Mesothelial cell of epicardium (in vitro differentiated cells): ENCODE results near the gene CAMTA1. TPM values are rescaled to one million over a fixed set of nuclear protein-coding genes. Genes with fewer than 3 reads are reported as not detected.

ENCODE experiments used
- DNase-seq, 2 experiments: peaks; one replicate each; pipeline ENCODE4 v3.0.0; 2021; ENCODE audit warnings: low spot score in 2 of 2; ENCODE audit not compliant: unreplicated experiment in 2 of 2
- H3K27ac Mint-ChIP-seq: 2 replicates; pipeline ENCODE4 v1.8.0; 2021; ENCODE audit warnings: mixed read lengths
- H3K27me3 Mint-ChIP-seq: 2 replicates; pipeline ENCODE4 v1.8.0; 2021; ENCODE audit warnings: low read depth, mixed read lengths
- H3K36me3 Mint-ChIP-seq: 2 replicates; pipeline ENCODE4 v1.8.0; 2021; ENCODE audit warnings: mixed read lengths
- H3K4me1 Mint-ChIP-seq: 2 replicates; pipeline ENCODE4 v1.8.0; 2021; ENCODE audit warnings: mixed read lengths
- H3K4me3 Mint-ChIP-seq: 2 replicates; pipeline ENCODE4 v1.8.0; 2021; ENCODE audit warnings: mild to moderate bottlenecking, moderate library complexity, mixed read lengths
- H3K9me3 Mint-ChIP-seq: 2 replicates; pipeline ENCODE4 v1.8.0; 2021; ENCODE audit warnings: mixed read lengths
- CTCF ChIP-seq: fragments of 200-600 bp; sonication (generic); IDR thresholded peaks from one replicate; pipeline ENCODE4 v1.5.0; 2021; ENCODE audit warnings: antibody characterized with exemption; ENCODE audit not compliant: unreplicated experiment
- total RNA-seq: library from RNA; stranded (reverse); gene quantifications from 3 replicates; pipeline ENCODE4 v1.2.1, GENCODE V29; 2021

The CAMTA1 gene
- total RNA-seq, 1 donor from 2014 or later = 70.4 TPM

GRCh38 chr1:7438396-7438785 is 653.1 kb downstream of the CAMTA1 start:
- H3K36me3 Mint-ChIP-seq = no peaks in the 10 kb centered on the region
- H3K27ac Mint-ChIP-seq = no peak overlapping the region
- no peak for DNase-seq
- H3K9me3 Mint-ChIP-seq = no peaks in the 10 kb centered on the region
- H3K4me1 Mint-ChIP-seq = no peaks in the 10 kb centered on the region
- no peak for TF ChIP-seq CTCF
- H3K27me3 Mint-ChIP-seq = no peaks in the 10 kb centered on the region
- H3K4me3 Mint-ChIP-seq = no peak overlapping the region

- TF ChIP-seq CTCF = no peak
- H3K36me3 Mint-ChIP-seq = no peaks in the 10 kb centered on the region
- H3K27ac Mint-ChIP-seq = no peak overlapping the region
- no peaks in the 10 kb centered on the region for H3K27me3 Mint-ChIP-seq
- no peak for DNase-seq
- H3K4me1 Mint-ChIP-seq = peaks cover 2% of the 10 kb centered on the region
- H3K9me3 Mint-ChIP-seq = no peaks in the 10 kb centered on the region
- H3K4me3 Mint-ChIP-seq = no peak overlapping the region
Measured at GRCh38 chr1:7438921-7439655, 653.8 kb downstream of the CAMTA1 start.

- Mint-ChIP-seq H3K27ac (no peak overlapping the region), H3K4me3 (no peak overlapping the region), H3K4me1 (peaks cover 6% of the 10 kb centered on the region), H3K36me3 (no peaks in the 10 kb centered on the region), H3K27me3 (no peaks in the 10 kb centered on the region), H3K9me3 (no peaks in the 10 kb centered on the region)
- DNase-seq = no peak
- TF ChIP-seq CTCF = no peak
Measured at GRCh38 chr1:7440154-7440553, 654.9 kb downstream of the CAMTA1 start.

- Mint-ChIP-seq H3K4me1 (peaks cover 6% of the 10 kb centered on the region), H3K4me3 (no peak overlapping the region), H3K27ac (no peak overlapping the region), H3K36me3 (no peaks in the 10 kb centered on the region), H3K27me3 (no peaks in the 10 kb centered on the region), H3K9me3 (no peaks in the 10 kb centered on the region)
- TF ChIP-seq CTCF = no peak
- DNase-seq = no peak
Measured at GRCh38 chr1:7441143-7441841, 656.0 kb downstream of the CAMTA1 start.

- Mint-ChIP-seq H3K36me3 (no peaks in the 10 kb centered on the region), H3K27ac (no peak overlapping the region), H3K9me3 (no peaks in the 10 kb centered on the region), H3K27me3 (no peaks in the 10 kb centered on the region), H3K4me1 (peaks cover 6% of the 10 kb centered on the region), H3K4me3 (no peak overlapping the region)
- no peak for DNase-seq
- TF ChIP-seq CTCF = no peak
Measured at GRCh38 chr1:7442036-7442435, 656.8 kb downstream of the CAMTA1 start.
